ENCODE results near the gene CDC45.

The CDC45 gene

DNA sequence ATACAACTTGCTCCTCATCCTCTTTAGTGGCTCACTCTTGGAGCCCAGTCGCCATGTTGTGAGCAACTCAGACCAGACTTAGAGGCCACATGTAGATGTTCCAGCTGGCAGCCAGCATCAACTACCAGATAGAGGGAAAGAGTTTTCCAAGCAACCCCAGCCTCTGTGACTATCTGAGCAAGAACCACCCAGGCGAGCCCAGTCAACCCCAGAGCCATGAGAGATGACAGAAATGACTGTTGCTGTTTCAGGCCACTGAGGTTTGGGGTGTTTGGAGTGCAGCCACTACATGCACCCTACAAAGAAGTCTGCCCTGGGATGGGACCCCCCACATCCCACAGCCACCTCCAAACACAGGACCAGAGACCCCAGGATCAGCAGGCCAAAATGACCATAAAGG lies 69.2 kb downstream of the CDC45 start:
- no peak for TF ChIP-seq ZFX (IDR thresholded peaks at IDR 0.05; ENCODE audit: borderline replicate concordance)
- TF ChIP-seq, protein P1, sequence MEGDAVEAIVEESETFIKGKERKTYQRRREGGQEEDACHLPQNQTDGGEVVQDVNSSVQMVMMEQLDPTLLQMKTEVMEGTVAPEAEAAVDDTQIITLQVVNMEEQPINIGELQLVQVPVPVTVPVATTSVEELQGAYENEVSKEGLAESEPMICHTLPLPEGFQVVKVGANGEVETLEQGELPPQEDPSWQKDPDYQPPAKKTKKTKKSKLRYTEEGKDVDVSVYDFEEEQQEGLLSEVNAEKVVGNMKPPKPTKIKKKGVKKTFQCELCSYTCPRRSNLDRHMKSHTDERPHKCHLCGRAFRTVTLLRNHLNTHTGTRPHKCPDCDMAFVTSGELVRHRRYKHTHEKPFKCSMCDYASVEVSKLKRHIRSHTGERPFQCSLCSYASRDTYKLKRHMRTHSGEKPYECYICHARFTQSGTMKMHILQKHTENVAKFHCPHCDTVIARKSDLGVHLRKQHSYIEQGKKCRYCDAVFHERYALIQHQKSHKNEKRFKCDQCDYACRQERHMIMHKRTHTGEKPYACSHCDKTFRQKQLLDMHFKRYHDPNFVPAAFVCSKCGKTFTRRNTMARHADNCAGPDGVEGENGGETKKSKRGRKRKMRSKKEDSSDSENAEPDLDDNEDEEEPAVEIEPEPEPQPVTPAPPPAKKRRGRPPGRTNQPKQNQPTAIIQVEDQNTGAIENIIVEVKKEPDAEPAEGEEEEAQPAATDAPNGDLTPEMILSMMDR (IDR thresholded peaks at IDR 0.05), result no peak
- no peak overlapping the region for H3K27ac ChIP-seq

DNA sequence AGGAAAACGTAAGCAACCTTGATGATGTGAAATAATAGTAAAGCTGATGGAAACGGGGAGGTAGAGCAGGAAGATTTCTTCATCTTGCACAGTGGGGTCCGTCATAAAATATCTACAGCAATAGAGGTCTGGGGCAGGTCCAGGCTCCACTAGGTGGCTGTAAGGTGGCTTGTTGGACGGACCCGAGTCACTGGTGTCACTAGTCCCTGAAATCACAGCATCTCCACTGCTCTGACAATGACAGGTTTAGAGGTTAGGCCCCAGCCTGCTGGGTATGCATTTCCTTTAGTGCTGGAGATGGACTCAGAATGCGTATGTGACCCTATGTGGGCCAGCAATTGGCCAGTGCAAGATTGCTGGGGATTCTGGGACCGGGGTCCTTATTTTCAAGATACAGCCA lies 69.7 kb downstream of the CDC45 start:
- TF ChIP-seq, protein P1 (IDR thresholded peaks at IDR 0.05), result no peak
- TF ChIP-seq ZFX (IDR thresholded peaks at IDR 0.05; ENCODE audit: borderline replicate concordance), result no peak
- H3K27ac ChIP-seq, result no peak overlapping the region

DNA sequence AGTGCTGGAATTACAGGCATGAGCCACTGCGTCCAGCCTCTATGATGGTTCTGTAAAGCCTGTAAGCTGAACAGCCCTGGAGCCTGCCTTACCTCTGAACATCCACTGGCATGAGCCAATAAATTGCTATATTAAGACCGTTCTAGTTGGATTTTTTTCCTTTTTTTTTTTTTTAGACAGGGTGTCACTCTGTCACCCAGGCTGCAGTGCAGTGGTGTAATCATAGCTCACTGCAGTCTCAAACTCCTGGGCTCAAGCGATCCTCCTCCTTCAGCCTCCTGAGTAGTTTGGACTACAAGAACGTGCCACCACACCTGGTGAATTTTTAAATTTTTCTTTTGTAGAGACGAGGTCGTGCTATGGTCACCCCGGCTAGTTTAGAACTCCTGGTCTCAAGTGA lies 70.7 kb downstream of the CDC45 start:
- TF ChIP-seq, protein P1 (IDR thresholded peaks at IDR 0.05), result no peak
- no peak for TF ChIP-seq ZFX (IDR thresholded peaks at IDR 0.05; ENCODE audit: borderline replicate concordance)

DNA sequence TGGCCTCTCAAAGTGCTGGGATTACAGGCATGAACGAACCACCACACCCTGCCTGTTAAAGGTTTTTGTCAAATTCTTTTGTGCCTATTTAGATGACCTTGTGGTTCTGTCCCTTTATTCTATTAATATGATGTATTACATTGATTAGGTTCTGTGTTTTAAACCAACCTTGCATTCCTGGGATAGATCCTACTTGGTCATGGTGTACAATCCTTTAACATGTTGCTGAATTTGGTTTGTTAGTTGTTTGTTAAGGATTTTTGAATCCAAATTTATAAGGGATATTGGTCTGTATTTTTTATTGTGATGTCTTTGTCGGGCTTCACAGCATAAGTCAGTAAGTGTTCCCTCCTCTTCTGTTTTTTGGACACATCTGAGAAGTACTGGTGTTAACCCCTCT lies 73.5 kb downstream of the CDC45 start:
- no peak overlapping the region for H3K27ac ChIP-seq
- no peak for TF ChIP-seq ZFX (IDR thresholded peaks at IDR 0.05; ENCODE audit: borderline replicate concordance)
- TF ChIP-seq, protein P1 (IDR thresholded peaks at IDR 0.05), result no peak

More for the DNA sequence above, 70.7 kb downstream of the CDC45 start:
- no peak overlapping the region for H3K27ac ChIP-seq

DNA sequence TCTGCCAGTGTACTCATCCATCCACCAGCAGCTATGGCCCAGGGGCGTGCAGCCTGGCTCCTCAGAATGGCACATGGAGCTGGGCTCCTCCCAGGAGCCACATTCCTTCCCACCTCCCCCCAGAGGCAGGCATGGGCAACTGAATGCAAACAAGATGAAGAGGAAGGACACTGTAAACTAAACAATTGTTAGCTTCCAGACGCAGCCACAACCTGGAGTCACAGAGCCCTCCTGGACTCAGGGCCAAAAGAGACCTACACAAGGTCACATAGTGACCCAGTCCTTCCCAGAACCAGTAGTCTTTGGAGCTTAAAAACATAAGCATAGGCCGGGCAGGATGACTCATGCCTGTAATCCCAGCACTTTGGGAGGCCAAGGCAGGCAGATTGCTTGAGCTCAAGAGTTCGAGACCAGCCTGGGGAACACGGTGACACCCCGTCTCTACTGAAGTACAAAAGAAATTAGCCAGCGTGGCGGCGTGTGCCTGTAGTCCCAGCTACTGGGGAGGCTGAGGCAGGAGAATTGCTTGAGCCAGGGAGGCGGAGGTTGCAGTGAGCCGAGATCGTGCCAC lies 75.2 kb downstream of the CDC45 start:
- H3K27ac ChIP-seq, result no peak overlapping the region
- TF ChIP-seq, protein P1 (IDR thresholded peaks at IDR 0.05), result no peak
- no peak for TF ChIP-seq ZFX (IDR thresholded peaks at IDR 0.05; ENCODE audit: borderline replicate concordance)

DNA sequence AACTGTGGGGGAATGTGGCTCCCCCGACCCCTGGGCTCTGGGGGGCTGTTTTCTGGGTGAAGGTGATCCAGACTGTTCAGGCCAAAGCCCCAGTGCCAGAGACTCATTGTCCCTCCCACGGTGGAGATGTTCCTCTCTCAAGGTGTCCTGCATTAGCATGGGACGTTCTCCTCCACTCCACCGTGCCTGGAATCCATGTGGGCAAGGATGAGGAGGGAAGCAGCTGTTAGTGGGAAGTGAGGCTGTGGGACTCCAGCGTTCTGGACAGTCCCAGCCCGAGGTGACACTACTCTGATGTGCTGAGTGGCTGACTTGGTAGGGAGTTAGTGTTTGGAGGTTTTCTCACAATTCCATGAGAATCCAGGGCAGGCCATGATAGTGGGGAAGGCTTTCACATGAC lies 75.9 kb downstream of the CDC45 start:
- TF ChIP-seq ZFX (IDR thresholded peaks at IDR 0.05; ENCODE audit: borderline replicate concordance), result no peak
- TF ChIP-seq, protein P1 (IDR thresholded peaks at IDR 0.05), result no peak
- no peak overlapping the region for H3K27ac ChIP-seq

DNA sequence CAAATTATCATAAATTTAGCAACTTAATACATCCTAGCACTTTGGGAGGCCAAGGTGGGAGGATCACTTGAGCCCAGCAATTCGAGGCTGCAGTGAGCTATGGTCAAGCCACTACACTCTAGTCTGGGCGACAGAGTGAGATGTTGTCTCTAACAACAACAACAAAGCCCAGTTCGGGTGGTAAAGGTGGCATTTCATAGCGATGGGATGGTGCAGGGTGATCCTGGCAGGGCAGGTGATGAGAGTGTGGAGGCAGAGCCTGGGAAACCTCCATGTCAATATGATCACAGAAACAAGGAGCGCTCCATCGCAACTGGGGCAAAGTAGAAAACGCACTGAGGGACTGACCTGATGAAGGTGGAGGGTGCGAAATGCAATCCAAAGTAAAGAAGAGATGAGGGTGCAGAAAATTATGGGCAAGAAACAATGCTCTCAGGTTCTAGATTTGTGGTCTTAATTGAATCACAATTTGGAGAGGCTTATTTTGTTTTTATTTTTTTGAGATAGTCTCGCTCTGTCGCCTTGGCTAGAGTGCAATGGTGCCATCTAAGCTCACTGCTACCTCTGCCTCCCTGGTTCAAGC lies 77.3 kb downstream of the CDC45 start:
- TF ChIP-seq, protein P1 (IDR thresholded peaks at IDR 0.05), result no peak
- TF ChIP-seq ZFX (IDR thresholded peaks at IDR 0.05; ENCODE audit: borderline replicate concordance), result no peak
- H3K27ac ChIP-seq, result no peak overlapping the region

All from 22Rv1 (cell line).